Keratinocyte (primary cell): ENCODE data around the gene LMBR1.

Experiments used
- EZH2 ChIP-seq: IDR thresholded peaks from one replicate; pipeline ENCODE4 v1.6.1; 2012; ENCODE audit warnings: inconsistent platforms, mild to moderate bottlenecking, low read length, moderate library complexity
- TF ChIP-seq, protein P1 (sequence below), 3 experiments: IDR thresholded peaks in 1 of 3; conservative IDR thresholded peaks in 1 of 3; optimal IDR thresholded peaks in 1 of 3; 2 replicates in 2 of 3; 3 replicates in 1 of 3; pipeline versions ENCODE3 to v1.5.1; 2011; ENCODE audit warnings: low read length in 3 of 3, mild to moderate bottlenecking in 3 of 3, moderate library complexity in 2 of 3, control low read depth in 1 of 3, inconsistent platforms in 1 of 3; ENCODE audit not compliant: insufficient read depth in 2 of 3; ENCODE audit errors: extremely low read depth in 1 of 3

DNA sequence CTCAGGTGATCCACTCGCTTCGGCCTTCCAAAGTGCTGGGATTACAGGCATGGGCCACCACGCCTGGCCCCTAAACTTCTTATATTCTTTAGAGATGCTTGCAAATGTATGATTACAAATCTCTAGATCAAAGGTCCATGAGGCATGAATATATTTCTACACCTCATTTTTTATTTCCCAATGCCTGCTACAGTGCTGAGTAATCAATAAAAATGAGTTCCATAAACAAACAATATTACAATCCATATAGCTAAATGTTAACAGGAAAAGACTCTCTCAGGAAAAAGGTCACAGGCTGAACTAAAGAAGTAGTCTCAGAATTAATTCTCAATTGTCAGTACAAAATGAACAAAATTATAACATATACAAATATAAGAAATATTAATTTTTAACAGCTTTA is 90.8 kb downstream of the LMBR1 start:
- TF ChIP-seq, protein P1, sequence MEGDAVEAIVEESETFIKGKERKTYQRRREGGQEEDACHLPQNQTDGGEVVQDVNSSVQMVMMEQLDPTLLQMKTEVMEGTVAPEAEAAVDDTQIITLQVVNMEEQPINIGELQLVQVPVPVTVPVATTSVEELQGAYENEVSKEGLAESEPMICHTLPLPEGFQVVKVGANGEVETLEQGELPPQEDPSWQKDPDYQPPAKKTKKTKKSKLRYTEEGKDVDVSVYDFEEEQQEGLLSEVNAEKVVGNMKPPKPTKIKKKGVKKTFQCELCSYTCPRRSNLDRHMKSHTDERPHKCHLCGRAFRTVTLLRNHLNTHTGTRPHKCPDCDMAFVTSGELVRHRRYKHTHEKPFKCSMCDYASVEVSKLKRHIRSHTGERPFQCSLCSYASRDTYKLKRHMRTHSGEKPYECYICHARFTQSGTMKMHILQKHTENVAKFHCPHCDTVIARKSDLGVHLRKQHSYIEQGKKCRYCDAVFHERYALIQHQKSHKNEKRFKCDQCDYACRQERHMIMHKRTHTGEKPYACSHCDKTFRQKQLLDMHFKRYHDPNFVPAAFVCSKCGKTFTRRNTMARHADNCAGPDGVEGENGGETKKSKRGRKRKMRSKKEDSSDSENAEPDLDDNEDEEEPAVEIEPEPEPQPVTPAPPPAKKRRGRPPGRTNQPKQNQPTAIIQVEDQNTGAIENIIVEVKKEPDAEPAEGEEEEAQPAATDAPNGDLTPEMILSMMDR (optimal IDR thresholded peaks at IDR 0.05 in 1 of 3, IDR thresholded peaks at IDR 0.05 in 1 of 3, conservative IDR thresholded peaks at IDR 0.05 in 1 of 3; ENCODE audit: extremely low read depth in 1 of 3, insufficient read depth in 2 of 3, low read length in 3 of 3) = no peak
- TF ChIP-seq EZH2 = no peak
